GM20000 (cell line): ENCODE measurements around the gene RUNX1.
A peak's percentile ranks its signal among the peaks of the same experiment; 100 is the strongest.

Experiments used
- DNase-seq: peaks from one replicate; pipeline ENCODE4 v3.0.0; 2012; ENCODE audit warnings: low spot score
- CTCF ChIP-seq: IDR thresholded peaks from 2 replicates; pipeline ENCODE4 v1.5.1; 2012; ENCODE audit warnings: mild to moderate bottlenecking, control low read depth; ENCODE audit errors: extremely low read depth, missing control alignments

RUNX1 gene

DNA sequence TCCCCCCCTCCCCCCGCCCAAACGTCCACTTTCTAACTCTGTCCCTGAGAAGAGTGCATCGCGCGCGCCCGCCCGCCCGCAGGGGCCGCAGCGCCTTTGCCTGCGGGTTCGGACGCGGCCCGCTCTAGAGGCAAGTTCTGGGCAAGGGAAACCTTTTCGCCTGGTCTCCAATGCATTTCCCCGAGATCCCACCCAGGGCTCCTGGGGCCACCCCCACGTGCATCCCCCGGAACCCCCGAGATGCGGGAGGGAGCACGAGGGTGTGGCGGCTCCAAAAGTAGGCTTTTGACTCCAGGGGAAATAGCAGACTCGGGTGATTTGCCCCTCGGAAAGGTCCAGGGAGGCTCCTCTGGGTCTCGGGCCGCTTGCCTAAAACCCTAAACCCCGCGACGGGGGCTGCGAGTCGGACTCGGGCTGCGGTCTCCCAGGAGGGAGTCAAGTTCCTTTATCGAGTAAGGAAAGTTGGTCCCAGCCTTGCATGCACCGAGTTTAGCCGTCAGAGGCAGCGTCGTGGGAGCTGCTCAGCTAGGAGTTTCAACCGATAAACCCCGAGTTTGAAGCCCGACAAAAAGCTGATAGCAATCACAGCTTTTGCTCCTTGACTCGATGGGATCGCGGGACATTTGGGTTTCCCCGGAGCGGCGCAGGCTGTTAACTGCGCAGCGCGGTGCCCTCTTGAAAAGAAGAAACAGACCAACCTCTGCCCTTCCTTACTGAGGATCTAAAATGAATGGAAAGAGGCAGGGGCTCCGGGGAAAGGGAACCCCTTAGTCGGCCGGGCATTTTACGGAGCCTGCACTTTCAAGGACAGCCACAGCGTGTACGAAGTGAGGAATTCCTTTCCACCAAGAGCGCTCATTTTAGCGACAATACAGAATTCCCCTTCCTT is 158.1 kb downstream of the RUNX1 start:
- no peak for TF ChIP-seq CTCF
- DNase-seq = no peak

- DNase-seq = no peak
- TF ChIP-seq CTCF = no peak
These were observed 158.7 kb downstream of the RUNX1 start for GRCh38 chr21:34890470-34890723.

- DNase-seq = peak; percentile 94
- TF ChIP-seq CTCF = peak; percentile 78
These were observed 159.2 kb downstream of the RUNX1 start for GRCh38 chr21:34889676-34890469.

- no peak for DNase-seq
- TF ChIP-seq CTCF = no peak
These were observed 159.8 kb downstream of the RUNX1 start for GRCh38 chr21:34889320-34889675.

GRCh38 chr21:34888569-34889319 is 160.4 kb downstream of the RUNX1 start:
- peak; percentile 94 for DNase-seq
- TF ChIP-seq CTCF = no peak

GRCh38 chr21:34887725-34888568 is 161.2 kb downstream of the RUNX1 start:
- DNase-seq = peak; percentile 91
- no peak for TF ChIP-seq CTCF
